CD4-positive, alpha-beta T cell (primary cell): ENCODE results near the gene ELMO1. TPM values are rescaled to one million over a fixed set of nuclear protein-coding genes. Genes with fewer than 3 reads are reported as not detected.

Experiments used
- ATAC-seq: fragments of 200-7000 bp; cut with Tn5 transposase; one replicate; pipeline ENCODE4 v1.10.0; 2022; ENCODE audit warnings: mild to moderate bottlenecking; ENCODE audit not compliant: poor library complexity
- CTCF ChIA-PET: fragments of 350-600 bp; sonication (Branson Sonifier 250); formaldehyde crosslinking; loops from one replicate; lab custom pipeline; 2021; ENCODE audit warnings: antibody characterized with exemption, inconsistent platforms; lab: Charles Lee
- POLR2A ChIA-PET: fragments of 350-600 bp; sonication (Branson Sonifier 250); formaldehyde crosslinking; loops from one replicate; lab custom pipeline; 2021; ENCODE audit warnings: antibody characterized with exemption, inconsistent platforms; lab: Charles Lee
- DNase-seq, 14 experiments: peaks; one replicate each; pipeline ENCODE4 v3.0.0-alpha.2; 2013 to 2020; ENCODE audit warnings: mixed read lengths in 2 of 14
- H3K27ac ChIP-seq, 2 donors: one replicate each; pipeline versions ENCODE4 v1.5.1 to v1.7.0; 2013; ENCODE audit warnings: low read length in 2 of 2, low read depth in 1 of 2, mild to moderate bottlenecking in 1 of 2
- H3K27me3 ChIP-seq, 2 experiments: 1 replicate in 1 of 2; 2 replicates in 1 of 2; pipeline versions ENCODE4 v1.6.1 to v1.7.0; 2013; ENCODE audit warnings: low read length in 2 of 2, control low read depth in 1 of 2, mild to moderate bottlenecking in 1 of 2, moderate library complexity in 1 of 2; ENCODE audit not compliant: insufficient read depth in 2 of 2, control insufficient read depth in 1 of 2
- H3K36me3 ChIP-seq: one replicate; pipeline ENCODE4 v1.6.1; 2013; ENCODE audit warnings: low read length, control low read depth; ENCODE audit not compliant: insufficient read depth
- H3K4me1 ChIP-seq: one replicate; pipeline ENCODE4 v1.6.1; 2013; ENCODE audit warnings: low read length, control low read depth; ENCODE audit not compliant: insufficient read depth
- H3K4me3 ChIP-seq: one replicate; pipeline ENCODE4 v1.5.1; 2013; ENCODE audit warnings: mild to moderate bottlenecking, low read length, moderate library complexity
- H3K9me3 ChIP-seq, 2 experiments: 1 replicate in 1 of 2; 2 replicates in 1 of 2; pipeline versions ENCODE4 v1.6.1 to v1.7.0; 2013; ENCODE audit warnings: low read length in 2 of 2, mild to moderate bottlenecking in 2 of 2, control low read depth in 1 of 2, moderate library complexity in 1 of 2; ENCODE audit not compliant: control insufficient read depth in 1 of 2, insufficient read depth in 1 of 2
- H3K27ac Mint-ChIP-seq: one replicate; pipeline ENCODE4 v1.8.0; 2020; ENCODE audit warnings: mixed read lengths
- H3K27me3 Mint-ChIP-seq: one replicate; pipeline ENCODE4 v1.8.0; 2021; ENCODE audit warnings: mixed read lengths
- H3K36me3 Mint-ChIP-seq: one replicate; pipeline ENCODE4 v1.8.0; 2021; ENCODE audit warnings: low read depth, mixed read lengths
- H3K4me1 Mint-ChIP-seq: one replicate; pipeline ENCODE4 v1.8.0; 2021; ENCODE audit warnings: low read depth, mixed read lengths
- H3K4me3 Mint-ChIP-seq: one replicate; pipeline ENCODE4 v1.8.0; 2020; ENCODE audit warnings: mild to moderate bottlenecking, mixed read lengths
- H3K9me3 Mint-ChIP-seq: one replicate; pipeline ENCODE4 v1.8.0; 2020; ENCODE audit warnings: mixed read lengths
- intact Hi-C, 2 experiments: fragments of 100-400 bp; cut with DNase I in 1 of 2; cut with micrococcal nuclease in 1 of 2; formaldehyde crosslinking; loops; one replicate each; pipeline versions ENCODE4 v1.15.1 to v1.9.0; 2023 to 2025; cut with DNase I, micrococcal nuclease
- total RNA-seq, 174 experiments: library from RNA in 2 of 174; stranded (reverse) in 2 of 174; gene quantifications; one replicate each; pipeline ENCODE4 v1.2.3 and lab custom pipeline; 2021 to 2026
- TF ChIP-seq, protein P1 (sequence below): fragments of 200-600 bp; IDR thresholded peaks from one replicate; pipeline ENCODE4 v1.8.0; 2022; ENCODE audit warnings: antibody characterized with exemption, mild to moderate bottlenecking

ELMO1 gene
- total RNA-seq, 2 experiments from 2014 or later: 117 to 120 TPM

GRCh38 chr7:36895192-36895591 lies 553.5 kb downstream of the ELMO1 start:
- Mint-ChIP-seq H3K4me1 (peaks cover 19% of the 10 kb centered on the region), H3K27me3 (no peaks in the 10 kb centered on the region), H3K27ac (no peak overlapping the region), H3K4me3 (no peak overlapping the region), H3K36me3 (peaks cover 79% of the 10 kb centered on the region), H3K9me3 (no peaks in the 10 kb centered on the region)
- ATAC-seq: no peak
- intact Hi-C loops: no loop called here
- Histone ChIP-seq H3K27ac (no peak overlapping the region), H3K36me3 (peaks cover 39% of the 10 kb centered on the region), H3K4me3 (no peak overlapping the region), H3K27me3 (no peaks in the 10 kb centered on the region), H3K4me1 (no peaks in the 10 kb centered on the region), H3K9me3 (no peaks in the 10 kb centered on the region)
- POLR2A ChIA-PET: no interaction called here
- TF ChIP-seq, protein P1, sequence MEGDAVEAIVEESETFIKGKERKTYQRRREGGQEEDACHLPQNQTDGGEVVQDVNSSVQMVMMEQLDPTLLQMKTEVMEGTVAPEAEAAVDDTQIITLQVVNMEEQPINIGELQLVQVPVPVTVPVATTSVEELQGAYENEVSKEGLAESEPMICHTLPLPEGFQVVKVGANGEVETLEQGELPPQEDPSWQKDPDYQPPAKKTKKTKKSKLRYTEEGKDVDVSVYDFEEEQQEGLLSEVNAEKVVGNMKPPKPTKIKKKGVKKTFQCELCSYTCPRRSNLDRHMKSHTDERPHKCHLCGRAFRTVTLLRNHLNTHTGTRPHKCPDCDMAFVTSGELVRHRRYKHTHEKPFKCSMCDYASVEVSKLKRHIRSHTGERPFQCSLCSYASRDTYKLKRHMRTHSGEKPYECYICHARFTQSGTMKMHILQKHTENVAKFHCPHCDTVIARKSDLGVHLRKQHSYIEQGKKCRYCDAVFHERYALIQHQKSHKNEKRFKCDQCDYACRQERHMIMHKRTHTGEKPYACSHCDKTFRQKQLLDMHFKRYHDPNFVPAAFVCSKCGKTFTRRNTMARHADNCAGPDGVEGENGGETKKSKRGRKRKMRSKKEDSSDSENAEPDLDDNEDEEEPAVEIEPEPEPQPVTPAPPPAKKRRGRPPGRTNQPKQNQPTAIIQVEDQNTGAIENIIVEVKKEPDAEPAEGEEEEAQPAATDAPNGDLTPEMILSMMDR: no peak
- DNase-seq: no peak
- CTCF ChIA-PET: no interaction called here

- no peaks in the 10 kb centered on the region for H3K27me3 ChIP-seq
- H3K4me3 Mint-ChIP-seq: no peak overlapping the region
- H3K9me3 Mint-ChIP-seq: no peaks in the 10 kb centered on the region
- ATAC-seq (no peak), DNase-seq (no peak)
- H3K4me3 ChIP-seq: no peak overlapping the region
- H3K27ac Mint-ChIP-seq: peak overlapping the region; percentile 32
- H3K9me3 ChIP-seq: no peaks in the 10 kb centered on the region
- H3K27me3 Mint-ChIP-seq: no peaks in the 10 kb centered on the region
- H3K36me3 ChIP-seq: peaks cover 39% of the 10 kb centered on the region
- H3K4me1 ChIP-seq: no peaks in the 10 kb centered on the region
- POLR2A ChIA-PET: no interaction called here
- peaks cover 17% of the 10 kb centered on the region for H3K4me1 Mint-ChIP-seq
- CTCF ChIA-PET: no interaction called here
- H3K36me3 Mint-ChIP-seq: peaks cover 87% of the 10 kb centered on the region
- TF ChIP-seq, protein P1: no peak
- H3K27ac ChIP-seq: no peak overlapping the region
- intact Hi-C loops: no loop called here
Observed at GRCh38 chr7:36894190-36894589, 554.5 kb downstream of the ELMO1 start.

GRCh38 chr7:36889182-36889581 lies 559.5 kb downstream of the ELMO1 start:
- no peak for DNase-seq
- no peaks in the 10 kb centered on the region for H3K27me3 Mint-ChIP-seq
- intact Hi-C loops: no loop called here
- no peaks in the 10 kb centered on the region for H3K4me1 Mint-ChIP-seq
- H3K36me3 Mint-ChIP-seq: peaks cover 100% of the 10 kb centered on the region
- H3K9me3 Mint-ChIP-seq: no peaks in the 10 kb centered on the region
- TF ChIP-seq, protein P1: no peak
- H3K36me3 ChIP-seq: peaks cover 65% of the 10 kb centered on the region
- H3K4me1 ChIP-seq: no peaks in the 10 kb centered on the region
- no peaks in the 10 kb centered on the region for H3K9me3 ChIP-seq
- H3K4me3 Mint-ChIP-seq: no peak overlapping the region
- CTCF ChIA-PET: no interaction called here
- H3K27ac ChIP-seq: no peak overlapping the region
- H3K27me3 ChIP-seq: no peaks in the 10 kb centered on the region
- ATAC-seq: no peak
- POLR2A ChIA-PET: no interaction called here
- H3K27ac Mint-ChIP-seq: peak overlapping the region; percentile 53
- H3K4me3 ChIP-seq: no peak overlapping the region
